NCI-H524 treated with DMSO at 0.1 percent for 48 hours (cell line): Measurements from ENCODE around the gene TRABD2A.

Experiments used
- DNase-seq: peaks from one replicate; lab custom pipeline; 2025; lab: John Stamatoyannopoulos, UW

Gene TRABD2A

GRCh38 chr2:84817239-84817655 lies 63.6 kb downstream of the TRABD2A start:
- no peak for DNase-seq

- no peak for DNase-seq
These were observed 64.4 kb downstream of the TRABD2A start for GRCh38 chr2:84816426-84817026.

GRCh38 chr2:84815146-84815545 lies 65.7 kb downstream of the TRABD2A start:
- no peak for DNase-seq

- DNase-seq: no peak
These were observed 68.9 kb downstream of the TRABD2A start for GRCh38 chr2:84811839-84812431.

- DNase-seq: no peak
These were observed 72.6 kb downstream of the TRABD2A start for GRCh38 chr2:84808279-84808678.

- DNase-seq: no peak
These were observed 73.8 kb downstream of the TRABD2A start for GRCh38 chr2:84807063-84807485.

- no peak for DNase-seq
These were observed 75.5 kb downstream of the TRABD2A start for GRCh38 chr2:84805250-84805958.

- no peak for DNase-seq
These were observed 79.1 kb downstream of the TRABD2A start for GRCh38 chr2:84801811-84802210.

GRCh38 chr2:84800194-84800805 lies 80.6 kb downstream of the TRABD2A start:
- no peak for DNase-seq

- no peak for DNase-seq
These were observed 81.1 kb downstream of the TRABD2A start for GRCh38 chr2:84799772-84800171.

- DNase-seq: no peak
These were observed 83.6 kb downstream of the TRABD2A start for GRCh38 chr2:84797271-84797670.

GRCh38 chr2:84796798-84797197 lies 84.1 kb downstream of the TRABD2A start:
- DNase-seq: no peak

GRCh38 chr2:84793641-84794040 lies 87.2 kb downstream of the TRABD2A start:
- DNase-seq: no peak

- no peak for DNase-seq
These were observed 87.9 kb downstream of the TRABD2A start for GRCh38 chr2:84792856-84793522.

- DNase-seq: no peak
These were observed 92.4 kb downstream of the TRABD2A start for GRCh38 chr2:84788498-84788897.

- DNase-seq: no peak
These were observed 92.9 kb downstream of the TRABD2A start for GRCh38 chr2:84788027-84788426.

GRCh38 chr2:84786601-84787000 lies 94.3 kb downstream of the TRABD2A start:
- DNase-seq: no peak

- no peak for DNase-seq
These were observed 94.9 kb downstream of the TRABD2A start for GRCh38 chr2:84785950-84786349.

GRCh38 chr2:84782717-84783442 lies 98.0 kb downstream of the TRABD2A start:
- no peak for DNase-seq

- no peak for DNase-seq
These were observed 98.8 kb downstream of the TRABD2A start for GRCh38 chr2:84781942-84782716.

- no peak for DNase-seq
These were observed 101.1 kb downstream of the TRABD2A start for GRCh38 chr2:84779781-84780180.
